Astrocyte (in vitro differentiated cells and primary cell): ENCODE results near the gene CDK3.

ENCODE experiments used
- EZH2 ChIP-seq: IDR thresholded peaks from 2 replicates; pipeline ENCODE4 v1.6.1; 2012; ENCODE audit warnings: mild to moderate bottlenecking, low read length, inconsistent platforms; ENCODE audit not compliant: insufficient read depth
- TF ChIP-seq, protein P1 (sequence below): IDR thresholded peaks from 2 replicates; pipeline ENCODE4 v1.5.1; 2011; ENCODE audit warnings: low read depth, mild to moderate bottlenecking, inconsistent platforms, low read length, moderate library complexity; ENCODE audit not compliant: insufficient read depth

DNA sequence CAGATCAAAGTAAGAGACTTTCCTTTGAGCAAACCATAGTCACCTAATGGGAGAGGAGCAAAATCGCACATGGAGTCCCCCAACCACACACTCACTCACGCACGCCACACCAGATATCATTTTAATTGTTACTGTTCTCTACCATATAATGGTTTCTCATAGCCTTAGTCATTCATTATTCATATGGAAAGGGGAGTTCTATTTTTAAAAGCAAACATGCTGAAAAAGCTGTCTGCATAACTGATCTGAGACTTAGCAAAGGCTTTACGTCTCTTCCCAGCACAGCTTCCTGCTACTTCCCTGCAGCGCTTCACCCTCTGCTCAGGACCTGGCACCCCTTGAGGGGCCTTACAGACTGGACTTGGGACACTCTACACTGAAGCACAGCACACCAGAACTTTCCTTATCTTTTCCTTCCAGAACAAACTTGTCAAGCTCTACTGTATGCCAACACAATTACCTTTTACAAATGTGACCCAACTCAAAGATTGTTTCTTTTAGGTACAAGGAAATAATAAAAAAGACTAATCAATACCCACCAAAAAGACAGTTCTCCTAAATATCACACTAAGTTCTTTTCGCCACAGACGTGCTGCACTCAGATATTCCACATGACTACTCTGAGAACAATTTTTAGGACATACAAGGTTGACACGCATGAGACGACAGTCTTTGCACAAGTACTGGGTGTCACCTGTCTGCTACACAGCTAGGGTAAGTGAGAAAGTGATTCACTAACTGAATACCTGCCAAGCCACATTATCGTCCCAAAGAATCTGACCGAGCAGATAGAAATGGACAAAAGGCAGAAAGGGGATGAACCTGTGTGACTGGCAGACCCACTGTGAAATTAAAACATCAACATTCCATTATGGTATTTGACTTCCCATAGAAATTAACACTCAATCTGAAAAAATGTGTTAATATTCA is 50.1 kb downstream of the CDK3 start:
- TF ChIP-seq, protein P1, sequence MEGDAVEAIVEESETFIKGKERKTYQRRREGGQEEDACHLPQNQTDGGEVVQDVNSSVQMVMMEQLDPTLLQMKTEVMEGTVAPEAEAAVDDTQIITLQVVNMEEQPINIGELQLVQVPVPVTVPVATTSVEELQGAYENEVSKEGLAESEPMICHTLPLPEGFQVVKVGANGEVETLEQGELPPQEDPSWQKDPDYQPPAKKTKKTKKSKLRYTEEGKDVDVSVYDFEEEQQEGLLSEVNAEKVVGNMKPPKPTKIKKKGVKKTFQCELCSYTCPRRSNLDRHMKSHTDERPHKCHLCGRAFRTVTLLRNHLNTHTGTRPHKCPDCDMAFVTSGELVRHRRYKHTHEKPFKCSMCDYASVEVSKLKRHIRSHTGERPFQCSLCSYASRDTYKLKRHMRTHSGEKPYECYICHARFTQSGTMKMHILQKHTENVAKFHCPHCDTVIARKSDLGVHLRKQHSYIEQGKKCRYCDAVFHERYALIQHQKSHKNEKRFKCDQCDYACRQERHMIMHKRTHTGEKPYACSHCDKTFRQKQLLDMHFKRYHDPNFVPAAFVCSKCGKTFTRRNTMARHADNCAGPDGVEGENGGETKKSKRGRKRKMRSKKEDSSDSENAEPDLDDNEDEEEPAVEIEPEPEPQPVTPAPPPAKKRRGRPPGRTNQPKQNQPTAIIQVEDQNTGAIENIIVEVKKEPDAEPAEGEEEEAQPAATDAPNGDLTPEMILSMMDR: no peak
- no peak for TF ChIP-seq EZH2
